ENCODE data around the gene LILRA5. TPM values are rescaled to one million over a fixed set of nuclear protein-coding genes. Genes with fewer than 3 reads are reported as not detected.

LILRA5 gene
- total RNA-seq, 1 experiment from 2014 or later = not detected

GRCh38 chr19:54319892-54320670, 7.1 kb upstream of the LILRA5 start:
- Histone ChIP-seq H3K4me1 (ENCODE audit: insufficient read depth, low read length) (no peaks in the 10 kb centered on the region), H3K27ac (ENCODE audit: low read length) (no peak overlapping the region), H4K20me1 (ENCODE audit: low read length) (no peaks in the 10 kb centered on the region), H3K27me3 (ENCODE audit: low read length) (peaks cover 69% of the 10 kb centered on the region), H3K9ac (ENCODE audit: low read length) (no peak overlapping the region), H3K9me3 (ENCODE audit: low read length) (no peaks in the 10 kb centered on the region), H3F3A (ENCODE audit: low read length, unreplicated experiment) (no peaks in the 10 kb centered on the region), H3K36me3 (ENCODE audit: low read depth, low read length) (no peaks in the 10 kb centered on the region), H3K4me3 (ENCODE audit: low read length) (no peak overlapping the region), H3K4me2 (ENCODE audit: low read length) (no peak overlapping the region), H3K79me2 (ENCODE audit: low read length) (no peaks in the 10 kb centered on the region), H3K9me2 (replicated peaks; ENCODE audit: low read length) (no peaks in the 10 kb centered on the region), H2AFZ (ENCODE audit: low read length) (no peak overlapping the region)
- no peak for DNase-seq
- intact Hi-C loops (cut with micrococcal nuclease) = no loop called here
- TF ChIP-seq, protein P1, sequence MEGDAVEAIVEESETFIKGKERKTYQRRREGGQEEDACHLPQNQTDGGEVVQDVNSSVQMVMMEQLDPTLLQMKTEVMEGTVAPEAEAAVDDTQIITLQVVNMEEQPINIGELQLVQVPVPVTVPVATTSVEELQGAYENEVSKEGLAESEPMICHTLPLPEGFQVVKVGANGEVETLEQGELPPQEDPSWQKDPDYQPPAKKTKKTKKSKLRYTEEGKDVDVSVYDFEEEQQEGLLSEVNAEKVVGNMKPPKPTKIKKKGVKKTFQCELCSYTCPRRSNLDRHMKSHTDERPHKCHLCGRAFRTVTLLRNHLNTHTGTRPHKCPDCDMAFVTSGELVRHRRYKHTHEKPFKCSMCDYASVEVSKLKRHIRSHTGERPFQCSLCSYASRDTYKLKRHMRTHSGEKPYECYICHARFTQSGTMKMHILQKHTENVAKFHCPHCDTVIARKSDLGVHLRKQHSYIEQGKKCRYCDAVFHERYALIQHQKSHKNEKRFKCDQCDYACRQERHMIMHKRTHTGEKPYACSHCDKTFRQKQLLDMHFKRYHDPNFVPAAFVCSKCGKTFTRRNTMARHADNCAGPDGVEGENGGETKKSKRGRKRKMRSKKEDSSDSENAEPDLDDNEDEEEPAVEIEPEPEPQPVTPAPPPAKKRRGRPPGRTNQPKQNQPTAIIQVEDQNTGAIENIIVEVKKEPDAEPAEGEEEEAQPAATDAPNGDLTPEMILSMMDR (conservative IDR thresholded peaks at IDR 0.05; ENCODE audit: low read depth, low read length) = no peak
- TF ChIP-seq EZH2 (IDR thresholded peaks at IDR 0.05; ENCODE audit: low read length, unreplicated experiment) = no peak
- no peak for TF ChIP-seq EZH2phosphoT487 (IDR thresholded peaks at IDR 0.05; ENCODE audit: borderline replicate concordance, low read length)
- ChIA-PET CTCF (no interaction called here), POLR2A (ENCODE audit: unreplicated experiment) (no interaction called here)
- BruUV-seq (replicated peaks) = no TSS peak
- no peak for ATAC-seq

- no peak overlapping the region for H3K4me2 ChIP-seq (ENCODE audit: low read length)
- DNase-seq (no peak), ATAC-seq (no peak)
- no peaks in the 10 kb centered on the region for H3K79me2 ChIP-seq (ENCODE audit: low read length)
- intact Hi-C loops (cut with micrococcal nuclease) = no loop called here
- H3F3A ChIP-seq (ENCODE audit: low read length, unreplicated experiment) = no peaks in the 10 kb centered on the region
- H2AFZ ChIP-seq (ENCODE audit: low read length) = no peak overlapping the region
- BruUV-seq (replicated peaks) = no TSS peak
- ChIA-PET CTCF (no interaction called here), POLR2A (ENCODE audit: unreplicated experiment) (no interaction called here)
- H3K4me3 ChIP-seq (ENCODE audit: low read length) = no peak overlapping the region
- peaks cover 78% of the 10 kb centered on the region for H3K27me3 ChIP-seq (ENCODE audit: low read length)
- no peaks in the 10 kb centered on the region for H4K20me1 ChIP-seq (ENCODE audit: low read length)
- no peak overlapping the region for H3K9ac ChIP-seq (ENCODE audit: low read length)
- H3K9me3 ChIP-seq (ENCODE audit: low read length) = no peaks in the 10 kb centered on the region
- H3K36me3 ChIP-seq (ENCODE audit: low read depth, low read length) = no peaks in the 10 kb centered on the region
- H3K4me1 ChIP-seq (ENCODE audit: insufficient read depth, low read length) = no peaks in the 10 kb centered on the region
- H3K27ac ChIP-seq (ENCODE audit: low read length) = no peak overlapping the region
- H3K9me2 ChIP-seq (replicated peaks; ENCODE audit: low read length) = no peaks in the 10 kb centered on the region
- TF ChIP-seq EZH2 (IDR thresholded peaks at IDR 0.05; ENCODE audit: low read length, unreplicated experiment) (no peak), EZH2phosphoT487 (IDR thresholded peaks at IDR 0.05; ENCODE audit: borderline replicate concordance, low read length) (no peak)
- TF ChIP-seq, protein P1 (conservative IDR thresholded peaks at IDR 0.05; ENCODE audit: low read depth, low read length) = no peak
Measured at GRCh38 chr19:54319049-54319448, 6.1 kb upstream of the LILRA5 start.

DNA sequence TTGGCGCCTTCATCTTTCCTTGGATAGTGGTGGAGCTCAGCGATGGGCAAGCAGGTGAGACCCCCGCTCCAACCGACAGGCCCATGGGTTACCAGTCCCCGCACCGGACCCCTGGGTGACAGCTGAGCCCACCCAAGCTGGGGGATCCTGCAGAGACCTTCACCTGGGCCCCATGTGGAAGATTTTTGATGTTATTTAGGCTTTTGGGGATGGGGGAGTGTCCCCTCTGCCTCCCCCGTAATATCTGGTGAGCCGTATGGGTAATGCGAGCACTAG, 4.9 kb upstream of the LILRA5 start:
- no peaks in the 10 kb centered on the region for H3K79me2 ChIP-seq (ENCODE audit: low read length)
- H3F3A ChIP-seq (ENCODE audit: low read length, unreplicated experiment) = no peaks in the 10 kb centered on the region
- CTCF ChIA-PET = no interaction called here
- H3K9me2 ChIP-seq (replicated peaks; ENCODE audit: low read length) = no peaks in the 10 kb centered on the region
- H4K20me1 ChIP-seq (ENCODE audit: low read length) = no peaks in the 10 kb centered on the region
- DNase-seq (no peak), ATAC-seq (no peak)
- BruUV-seq (replicated peaks) = no TSS peak
- intact Hi-C loops (cut with micrococcal nuclease) = no loop called here
- no peak overlapping the region for H3K4me3 ChIP-seq (ENCODE audit: low read length)
- TF ChIP-seq, protein P1 (conservative IDR thresholded peaks at IDR 0.05; ENCODE audit: low read depth, low read length) = no peak
- TF ChIP-seq EZH2 (IDR thresholded peaks at IDR 0.05; ENCODE audit: low read length, unreplicated experiment) (no peak), EZH2phosphoT487 (IDR thresholded peaks at IDR 0.05; ENCODE audit: borderline replicate concordance, low read length) (no peak)
- no peak overlapping the region for H3K9ac ChIP-seq (ENCODE audit: low read length)
- POLR2A ChIA-PET (ENCODE audit: unreplicated experiment) = no interaction called here
- H3K36me3 ChIP-seq (ENCODE audit: low read depth, low read length) = no peaks in the 10 kb centered on the region
- H2AFZ ChIP-seq (ENCODE audit: low read length) = no peak overlapping the region
- no peaks in the 10 kb centered on the region for H3K9me3 ChIP-seq (ENCODE audit: low read length)
- H3K27me3 ChIP-seq (ENCODE audit: low read length) = peaks cover 82% of the 10 kb centered on the region
- H3K4me1 ChIP-seq (ENCODE audit: insufficient read depth, low read length) = no peaks in the 10 kb centered on the region
- H3K27ac ChIP-seq (ENCODE audit: low read length) = no peak overlapping the region
- no peak overlapping the region for H3K4me2 ChIP-seq (ENCODE audit: low read length)
